ENCODE measurements around the gene MET. TPM values are rescaled to one million over a fixed set of nuclear protein-coding genes. Genes with fewer than 3 reads are reported as not detected.

Gene MET
- total and polyA plus RNA-seq, 2 of the 13 experiments (the other 11 are each of a cell fraction or from before 2014, with no cell fraction given): 21.8 to 31.5 TPM

- TF ChIP-seq ZNF660 (CRISPR knock-in tag; IDR thresholded peaks at IDR 0.05; ENCODE audit: borderline replicate concordance, low read depth) (no peak), ZNF747 (CRISPR knock-in tag; IDR thresholded peaks at IDR 0.05; ENCODE audit: borderline replicate concordance) (no peak), STAT5B (CRISPR knock-in tag; IDR thresholded peaks at IDR 0.05) (no peak), PRMT3 (CRISPR knock-in tag; IDR thresholded peaks at IDR 0.05; ENCODE audit: borderline replicate concordance, low read depth) (no peak), ZFP36L2 (CRISPR knock-in tag; IDR thresholded peaks at IDR 0.05) (no peak), ATF6 (CRISPR knock-in tag; conservative IDR thresholded peaks at IDR 0.05) (no peak), KLF16 (CRISPR knock-in tag; IDR thresholded peaks at IDR 0.05) (no peak), CREBL2 (CRISPR knock-in tag; IDR thresholded peaks at IDR 0.05; ENCODE audit: borderline replicate concordance) (no peak), HOXA3 (CRISPR knock-in tag; IDR thresholded peaks at IDR 0.05) (no peak), RFXANK (CRISPR knock-in tag; IDR thresholded peaks at IDR 0.05) (no peak), THAP8 (CRISPR knock-in tag; IDR thresholded peaks at IDR 0.05; ENCODE audit: borderline replicate concordance) (no peak), ZNF101 (CRISPR knock-in tag; IDR thresholded peaks at IDR 0.05; ENCODE audit: borderline replicate concordance, low read depth) (no peak)
Measured at GRCh38 chr7:116631676-116632075, 40.3 kb upstream of the MET start (continued).

Measured in HepG2 (cell line).